ENCODE measurements around the gene APMAP.

Gene APMAP

DNA sequence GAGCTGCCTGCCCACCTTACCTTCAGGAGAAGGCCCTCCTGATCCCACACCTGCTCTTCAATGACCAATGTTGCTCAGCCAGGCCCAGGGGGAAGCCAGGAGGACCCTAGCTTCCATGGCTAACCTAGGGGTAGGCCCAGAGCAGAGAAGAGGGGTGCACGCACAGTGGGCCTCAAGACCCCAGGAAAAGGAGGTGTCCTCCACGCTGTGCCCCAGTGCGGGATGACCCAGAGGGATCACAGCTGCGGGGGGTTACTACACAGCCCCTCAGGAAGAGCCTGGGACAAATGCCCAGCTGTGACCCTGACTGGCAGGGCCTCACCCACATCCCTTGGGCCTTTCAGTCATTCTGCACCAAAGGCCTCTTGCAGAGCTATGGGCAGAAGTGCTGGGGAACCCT, 31.6 kb upstream of the APMAP start:
- no peak for DNase-seq (ENCODE audit: low read depth in 3 of 3)

DNA sequence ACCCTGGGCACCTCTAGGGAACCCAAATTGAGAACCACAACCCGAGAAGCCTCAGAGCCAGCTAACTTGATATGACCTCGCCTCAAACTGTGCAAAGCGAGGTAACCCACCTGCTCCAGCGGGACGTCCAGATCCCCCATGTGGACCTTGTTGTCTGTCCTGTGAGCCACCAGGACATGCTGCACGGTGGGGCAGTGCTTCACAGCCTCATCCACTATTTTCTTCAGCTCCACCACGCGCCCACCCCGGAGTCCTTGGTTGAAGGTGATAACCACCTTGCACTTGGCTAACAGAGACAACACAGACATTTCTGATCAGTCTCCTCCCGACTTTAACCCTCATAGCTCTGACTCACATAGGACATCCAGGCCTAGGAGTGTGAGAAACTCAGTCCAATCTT, 30.8 kb upstream of the APMAP start:
- DNase-seq (ENCODE audit: low read depth in 3 of 3), result no peak

DNA sequence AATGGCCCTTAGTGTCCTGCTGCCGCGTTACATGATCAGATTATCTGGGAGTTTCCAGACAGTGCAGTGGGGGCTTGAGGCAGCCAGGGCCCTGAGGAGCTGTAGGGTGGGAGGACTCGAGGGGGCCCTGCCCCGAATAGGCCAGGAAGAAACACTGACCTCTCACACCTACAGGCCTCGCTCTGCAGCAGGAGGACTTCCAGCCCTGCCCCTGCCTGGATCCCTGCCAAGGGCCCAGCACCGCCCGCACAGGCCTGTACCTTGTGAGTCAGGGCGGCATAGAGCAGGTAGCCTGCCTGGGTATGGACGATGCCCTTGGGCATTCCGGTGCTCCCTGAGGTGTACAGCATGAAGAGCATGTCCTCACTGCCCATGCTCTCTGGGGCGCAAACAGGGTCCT, 30.1 kb upstream of the APMAP start:
- no peak for DNase-seq (ENCODE audit: low read depth in 3 of 3)

DNA sequence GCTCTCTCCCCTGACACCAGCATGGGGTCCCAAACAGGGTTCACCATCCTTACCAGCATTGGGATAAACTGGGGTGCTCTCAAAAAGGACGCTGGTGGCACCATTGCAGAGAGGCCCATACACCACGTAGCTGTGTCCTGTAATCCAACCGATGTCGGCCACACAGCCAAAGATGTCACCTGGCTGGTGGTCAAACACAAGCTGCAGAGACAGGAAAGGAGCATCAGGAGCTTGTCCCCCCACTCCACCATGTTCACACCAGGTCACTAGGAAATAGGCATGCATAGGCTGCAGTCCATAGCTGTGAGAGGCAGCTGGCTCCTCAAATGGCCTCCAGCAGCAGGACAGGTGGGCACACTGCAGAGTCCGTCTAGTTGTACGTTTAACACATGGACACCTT, 28.8 kb upstream of the APMAP start:
- no peak for DNase-seq (ENCODE audit: low read depth in 3 of 3)

DNA sequence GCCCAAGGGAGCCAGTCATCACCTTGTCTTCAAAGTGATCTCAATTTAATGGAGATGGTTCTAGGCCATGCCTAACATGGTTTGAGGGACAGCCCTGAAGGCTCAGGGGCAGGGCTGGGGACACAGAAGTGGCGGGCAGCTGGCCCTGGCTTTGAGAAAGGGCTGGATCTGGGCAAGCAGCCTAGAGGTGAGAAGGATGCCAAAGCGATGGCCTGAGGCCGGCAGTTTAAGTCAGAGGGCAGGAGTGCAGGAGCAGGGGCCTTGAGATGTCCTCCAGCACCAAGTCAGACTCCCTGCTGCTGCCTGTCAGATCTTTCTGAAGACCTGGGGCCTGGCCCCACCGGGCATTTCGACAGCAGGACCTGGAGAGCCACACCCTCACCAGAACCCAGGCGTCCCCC, 28.4 kb upstream of the APMAP start:
- DNase-seq (ENCODE audit: low read depth in 3 of 3), result no peak

DNA sequence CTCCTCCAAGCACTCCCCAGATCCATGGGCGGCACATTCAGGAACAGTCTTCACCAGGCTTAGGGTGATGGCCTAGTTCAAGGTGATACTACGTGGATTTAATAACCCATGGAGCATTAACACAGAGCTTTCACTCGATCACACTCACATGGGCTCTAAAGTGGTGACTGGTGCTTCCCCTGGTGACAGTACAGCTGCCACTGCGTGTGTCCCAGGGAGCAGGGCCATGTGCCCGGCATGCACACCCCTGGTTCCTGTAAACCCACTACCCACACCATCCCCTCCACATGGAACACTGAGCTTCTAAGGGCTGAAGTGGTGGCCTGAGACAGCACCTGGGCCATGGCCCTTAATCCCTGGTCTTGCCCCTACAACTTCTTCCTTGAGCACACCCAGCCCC, 27.8 kb upstream of the APMAP start:
- no peak for DNase-seq (ENCODE audit: low read depth in 3 of 3)

DNA sequence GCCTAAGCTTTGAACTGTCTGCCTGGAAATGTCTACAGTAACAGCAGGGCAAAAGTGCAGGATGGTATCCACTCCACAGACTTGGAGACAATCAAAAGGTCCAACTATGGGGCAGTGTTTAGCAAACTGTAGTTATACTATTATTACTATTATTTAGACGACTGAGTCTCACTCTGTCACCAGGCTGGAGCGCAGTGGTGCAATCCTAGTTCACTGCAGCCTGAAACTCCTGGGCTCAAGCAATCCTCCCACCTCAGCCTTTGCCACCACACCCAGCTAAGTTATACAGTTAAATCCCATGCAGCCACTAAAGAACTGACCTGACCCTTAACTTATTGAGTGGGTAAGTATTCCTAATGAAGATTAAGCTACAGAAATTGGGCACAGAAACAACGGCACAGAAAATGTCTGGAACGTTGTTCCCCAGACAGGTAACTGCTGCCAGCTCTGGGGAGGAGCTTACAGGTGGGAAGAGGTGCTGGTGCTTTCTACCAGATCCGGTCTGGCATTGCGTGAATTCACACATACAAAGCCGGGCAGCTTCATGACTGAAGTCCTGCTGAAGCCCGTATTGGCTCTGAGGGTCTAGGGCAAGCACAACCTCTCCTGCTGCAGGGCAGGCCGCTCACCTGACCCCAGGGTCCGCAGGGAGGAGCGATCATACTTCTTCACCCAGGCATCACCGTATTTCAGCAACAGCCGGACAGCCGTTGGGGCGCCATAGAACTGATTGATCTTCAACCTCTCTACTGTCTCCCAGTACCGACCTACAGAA, 27.0 kb upstream of the APMAP start:
- DNase-seq (ENCODE audit: low read depth in 3 of 3), result no peak

DNA sequence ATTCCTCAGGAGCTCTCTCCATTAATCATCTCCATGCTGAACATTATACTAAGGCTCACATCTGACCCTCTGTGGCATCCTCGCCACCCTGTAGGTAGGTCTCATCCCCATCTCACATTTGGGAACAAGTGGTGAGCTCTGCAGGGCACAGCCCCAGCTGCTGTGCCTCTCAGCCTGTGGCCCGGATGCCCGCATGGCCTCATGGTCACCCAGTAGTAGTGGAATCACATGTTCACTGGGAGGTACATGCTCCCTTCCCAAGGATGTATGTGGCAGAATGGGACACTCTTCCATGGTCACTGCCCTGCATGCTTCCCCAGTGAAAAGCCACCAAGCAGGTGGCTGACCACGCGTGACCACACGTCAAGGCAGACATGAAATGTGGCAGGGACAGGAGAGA, 26.3 kb upstream of the APMAP start:
- no peak for DNase-seq (ENCODE audit: low read depth in 3 of 3)

DNA sequence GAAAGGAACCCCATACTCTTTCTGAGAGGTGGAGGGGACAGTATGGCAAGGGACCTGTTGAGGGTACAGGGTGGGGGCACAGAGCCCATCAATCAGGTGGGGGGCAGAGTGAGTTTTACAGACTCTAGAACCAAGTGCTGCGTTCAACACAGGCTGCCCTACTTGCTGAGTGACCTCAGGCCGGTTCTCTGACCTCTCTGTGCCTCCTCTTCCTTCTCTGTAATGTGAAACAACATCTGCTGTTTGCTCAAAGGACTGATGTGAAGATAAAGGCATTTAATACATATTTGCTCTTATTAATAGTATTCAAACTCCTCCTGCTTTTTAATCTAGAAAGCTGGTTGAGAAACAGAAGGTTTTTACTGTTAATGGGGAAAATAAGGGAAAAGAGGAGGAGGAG, 25.9 kb upstream of the APMAP start:
- DNase-seq (ENCODE audit: low read depth in 3 of 3), result no peak

DNA sequence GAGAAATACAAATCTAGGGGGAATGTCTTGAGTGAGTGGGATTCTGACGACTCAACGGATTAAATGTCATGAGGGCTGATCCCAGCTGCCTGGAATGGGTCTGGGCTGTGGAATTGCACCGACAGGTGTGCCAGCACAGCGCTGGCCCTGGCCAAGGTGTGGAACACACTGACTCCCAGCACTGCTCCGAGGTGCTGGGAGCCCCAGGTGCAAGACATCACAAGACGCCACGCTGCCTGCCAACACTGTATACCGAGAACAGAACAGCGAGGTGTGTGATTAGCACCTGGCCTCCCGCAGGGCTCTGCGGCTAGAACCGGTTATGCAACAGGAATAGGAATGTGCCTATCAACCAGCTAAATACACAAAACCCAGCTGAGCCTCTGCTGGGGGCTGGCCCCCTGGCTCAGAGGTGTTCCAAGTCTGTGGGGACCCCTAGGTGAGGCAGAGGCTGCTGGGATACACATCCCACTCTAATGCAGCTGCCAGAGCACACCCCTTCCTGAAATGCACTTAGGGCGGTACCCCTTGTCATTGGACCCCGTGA, 24.8 kb upstream of the APMAP start:
- DNase-seq (ENCODE audit: low read depth in 3 of 3), result no peak

DNA sequence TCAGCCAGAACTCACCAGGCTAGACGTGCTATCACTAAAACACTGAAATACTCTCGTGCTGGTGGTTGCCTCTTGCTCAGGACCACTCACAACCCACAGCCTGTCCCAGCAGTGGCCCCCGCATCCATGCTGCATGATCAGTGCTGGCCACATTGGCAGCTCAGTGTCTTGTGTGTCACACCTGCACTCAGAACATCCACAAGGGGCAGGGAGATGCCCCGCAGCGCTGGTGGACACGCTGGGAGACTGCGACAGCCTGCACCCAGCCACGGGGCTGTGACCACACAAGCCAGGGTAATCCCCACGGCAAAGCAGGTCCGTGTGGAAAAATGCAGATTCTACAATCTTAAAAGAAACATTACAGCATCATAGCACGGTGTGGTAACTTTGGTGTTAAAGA, 23.9 kb upstream of the APMAP start:
- no peak for DNase-seq (ENCODE audit: low read depth in 3 of 3)

DNA sequence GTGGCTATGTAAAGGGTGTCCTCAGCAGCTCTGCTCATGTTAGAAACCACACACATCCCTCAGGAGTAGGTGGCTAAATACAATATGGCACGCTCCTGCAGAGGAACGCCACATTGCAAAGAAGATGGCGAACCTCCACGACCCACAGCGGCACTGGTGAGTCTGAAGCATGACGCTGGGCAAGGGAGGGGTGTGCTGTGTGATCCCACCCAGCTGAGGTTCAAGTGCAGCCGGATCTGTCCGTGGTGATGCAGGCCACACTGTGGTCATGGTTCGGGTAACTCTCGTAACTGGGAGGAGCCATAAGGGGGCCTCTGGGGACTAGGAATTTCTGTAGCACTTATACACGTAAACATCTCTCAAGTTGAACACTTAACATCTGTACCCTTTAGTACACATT, 23.4 kb upstream of the APMAP start:
- no peak for DNase-seq (ENCODE audit: low read depth in 3 of 3)

DNA sequence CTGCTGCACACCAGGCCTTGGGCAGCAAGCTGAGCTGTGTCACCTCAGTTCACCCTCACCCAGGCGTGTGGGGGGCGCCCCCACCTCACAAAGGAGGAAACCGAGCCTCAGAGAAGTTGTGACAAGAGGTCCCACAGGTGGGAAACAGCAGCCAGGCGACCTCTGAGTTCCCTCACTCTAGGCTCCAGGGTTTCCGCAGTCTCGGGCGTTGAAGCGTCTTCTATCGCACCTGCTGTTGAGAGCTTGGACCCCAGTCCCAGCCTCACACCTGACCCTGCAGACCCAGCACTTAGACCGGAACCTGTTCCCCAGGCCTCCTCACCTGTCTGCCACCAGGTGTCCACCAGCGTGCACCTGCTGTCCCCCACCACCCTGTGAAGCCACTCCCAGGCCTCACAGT, 22.3 kb upstream of the APMAP start:
- DNase-seq (ENCODE audit: low read depth in 3 of 3), result no peak

DNA sequence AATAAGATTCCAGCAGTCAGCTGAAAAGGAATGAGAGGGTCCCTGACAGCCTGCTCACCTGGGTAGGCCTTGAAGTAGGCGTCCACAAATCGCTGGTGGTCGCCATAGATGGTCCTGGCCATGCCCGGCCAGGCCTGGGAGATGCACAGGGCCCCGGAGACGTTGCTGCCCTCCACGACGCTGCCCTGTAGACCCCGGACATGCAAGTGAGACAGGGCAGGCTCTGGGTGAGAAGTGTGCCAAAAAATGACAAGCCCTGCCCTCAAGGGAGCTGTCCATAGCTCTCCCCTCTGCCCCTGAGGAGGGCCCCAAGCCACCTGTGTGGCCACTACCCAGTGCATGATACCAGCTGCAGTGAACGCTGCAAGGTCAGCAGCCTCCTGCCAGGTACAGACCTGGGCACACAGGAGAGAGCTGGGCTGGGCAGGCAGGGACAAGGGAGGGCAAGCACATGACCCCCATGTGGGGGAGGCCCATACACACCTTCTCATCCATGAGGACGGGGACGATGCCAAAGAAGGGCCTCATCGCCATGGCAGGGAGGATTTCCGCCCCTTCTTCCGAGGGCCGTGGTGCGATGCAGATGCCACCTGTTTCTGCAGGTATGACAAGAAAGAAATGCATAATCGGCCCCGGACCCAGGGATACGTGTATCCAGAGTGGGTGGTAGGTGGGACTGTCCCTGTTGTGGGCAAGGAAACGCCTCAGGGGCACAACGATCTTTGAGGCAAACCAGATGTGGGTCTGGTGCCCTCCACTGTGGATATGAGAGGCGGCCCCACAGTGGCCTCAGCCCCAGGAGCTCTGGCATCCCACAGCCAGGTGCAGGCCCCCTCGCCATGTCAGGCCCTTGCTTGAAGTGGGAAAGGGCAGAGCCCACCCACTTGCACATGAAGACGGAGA, 21.2 kb upstream of the APMAP start:
- DNase-seq (ENCODE audit: low read depth in 3 of 3), result no peak

DNA sequence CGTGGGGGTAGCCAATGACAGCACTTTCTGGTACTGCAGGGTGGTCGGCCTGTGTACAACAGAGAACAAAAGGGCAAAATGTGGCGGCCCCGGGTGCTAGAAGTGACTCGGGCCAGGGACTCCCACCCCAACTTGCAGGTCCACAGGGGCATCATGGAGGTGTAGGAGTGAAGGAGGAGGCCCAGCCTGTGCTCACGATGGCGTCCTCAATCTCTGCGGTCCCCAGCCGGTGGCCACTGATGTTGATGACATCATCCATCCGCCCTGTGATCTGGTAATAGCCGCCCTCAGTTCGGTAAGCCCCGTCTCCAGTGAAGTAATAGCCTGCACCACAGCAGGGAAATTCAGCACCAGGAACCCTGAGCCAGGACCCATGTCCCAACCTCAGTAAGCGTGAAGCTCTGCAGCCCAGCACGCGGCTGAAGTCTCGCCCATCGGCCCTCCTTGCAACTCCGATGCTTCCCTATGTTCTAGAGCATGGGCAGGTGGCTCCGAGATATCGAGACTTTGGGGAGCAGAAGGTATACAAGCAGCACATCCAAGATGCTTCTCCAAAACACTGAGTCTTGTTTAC, 20.2 kb upstream of the APMAP start:
- no peak for DNase-seq (ENCODE audit: low read depth in 3 of 3)

DNA sequence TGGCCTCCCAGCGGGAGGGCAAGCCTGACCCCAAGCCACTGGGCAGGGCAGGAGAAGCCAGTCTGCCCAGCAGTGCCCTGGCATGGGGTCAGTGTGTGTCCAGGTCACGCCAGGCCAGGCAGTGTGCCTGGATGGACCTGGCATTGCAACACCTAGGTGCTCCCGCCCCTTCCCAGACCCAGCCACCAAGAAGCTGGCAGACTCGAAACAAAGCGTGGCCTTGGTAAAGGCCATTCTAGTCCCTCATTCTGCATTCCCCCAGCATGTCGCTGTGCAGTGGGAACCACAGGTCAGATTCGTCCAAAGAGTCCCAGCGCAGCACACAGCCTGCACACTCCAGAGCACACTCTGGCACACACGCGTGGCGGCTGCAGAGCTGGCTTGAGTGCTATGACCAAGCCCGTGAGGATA, 19.3 kb upstream of the APMAP start:
- no peak for DNase-seq (ENCODE audit: low read depth in 3 of 3)

DNA sequence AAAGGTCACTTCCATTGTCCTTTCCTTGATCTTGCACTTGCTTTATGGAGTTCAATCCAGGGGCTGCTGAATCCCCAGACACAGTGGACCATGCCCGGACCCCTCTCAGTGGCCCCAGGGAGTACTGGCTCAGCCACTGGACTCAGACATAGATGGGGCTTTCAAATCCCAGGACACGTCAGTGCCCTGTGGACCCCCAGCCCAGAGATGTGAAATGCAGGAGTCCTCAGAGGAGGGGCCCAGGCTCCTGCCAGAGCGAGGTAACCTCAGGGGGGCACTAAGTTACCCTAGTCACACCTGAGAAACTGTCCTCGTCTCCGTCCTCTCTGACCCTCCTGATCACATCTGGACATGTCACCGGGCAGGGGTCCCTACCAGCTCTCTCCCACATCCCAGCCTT, 18.7 kb upstream of the APMAP start:
- DNase-seq (ENCODE audit: low read depth in 3 of 3), result no peak

DNA sequence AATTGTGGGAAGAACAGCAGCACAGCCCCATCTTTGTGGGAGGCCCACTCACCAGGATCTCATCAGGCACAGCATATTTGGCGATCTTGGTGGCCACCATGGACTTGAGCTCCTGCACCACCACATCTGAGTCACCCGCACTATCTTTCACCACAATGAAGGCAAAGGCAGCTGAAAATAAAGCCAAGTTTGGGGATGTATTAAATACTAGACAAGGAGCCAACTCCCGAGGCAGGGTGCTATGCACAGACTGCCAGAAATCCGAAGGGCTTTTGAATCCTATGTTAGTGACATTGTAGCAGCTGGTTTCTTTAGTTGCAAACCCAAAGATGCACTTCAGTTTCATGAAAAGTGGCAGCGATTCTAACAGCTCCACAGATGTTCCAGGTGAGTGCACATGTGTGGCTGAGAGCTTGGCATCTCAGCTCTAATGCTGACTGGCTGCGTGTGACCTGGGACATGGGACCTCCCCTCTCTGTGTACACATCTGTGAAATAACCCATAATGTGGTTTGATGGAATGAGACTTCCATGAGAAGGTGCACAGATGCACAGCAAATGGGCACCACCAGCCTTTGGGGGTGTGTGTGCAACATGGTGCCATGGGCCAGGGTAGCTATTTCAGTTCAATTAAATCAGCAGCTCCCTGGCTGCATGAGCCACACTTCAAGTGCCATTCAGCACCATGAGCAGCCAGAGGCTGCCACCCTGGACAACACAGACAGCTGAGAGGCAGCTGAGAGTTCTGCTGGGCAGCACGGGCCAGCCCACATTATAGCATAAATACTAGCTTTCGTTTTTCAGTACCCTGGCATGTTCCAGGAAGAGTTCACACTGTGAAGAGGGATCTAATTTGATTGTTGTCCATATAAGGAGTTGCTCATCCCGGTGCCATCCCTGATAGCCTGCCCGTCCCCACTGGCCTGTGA, 16.9 kb upstream of the APMAP start:
- DNase-seq (ENCODE audit: low read depth in 3 of 3), result no peak

DNA sequence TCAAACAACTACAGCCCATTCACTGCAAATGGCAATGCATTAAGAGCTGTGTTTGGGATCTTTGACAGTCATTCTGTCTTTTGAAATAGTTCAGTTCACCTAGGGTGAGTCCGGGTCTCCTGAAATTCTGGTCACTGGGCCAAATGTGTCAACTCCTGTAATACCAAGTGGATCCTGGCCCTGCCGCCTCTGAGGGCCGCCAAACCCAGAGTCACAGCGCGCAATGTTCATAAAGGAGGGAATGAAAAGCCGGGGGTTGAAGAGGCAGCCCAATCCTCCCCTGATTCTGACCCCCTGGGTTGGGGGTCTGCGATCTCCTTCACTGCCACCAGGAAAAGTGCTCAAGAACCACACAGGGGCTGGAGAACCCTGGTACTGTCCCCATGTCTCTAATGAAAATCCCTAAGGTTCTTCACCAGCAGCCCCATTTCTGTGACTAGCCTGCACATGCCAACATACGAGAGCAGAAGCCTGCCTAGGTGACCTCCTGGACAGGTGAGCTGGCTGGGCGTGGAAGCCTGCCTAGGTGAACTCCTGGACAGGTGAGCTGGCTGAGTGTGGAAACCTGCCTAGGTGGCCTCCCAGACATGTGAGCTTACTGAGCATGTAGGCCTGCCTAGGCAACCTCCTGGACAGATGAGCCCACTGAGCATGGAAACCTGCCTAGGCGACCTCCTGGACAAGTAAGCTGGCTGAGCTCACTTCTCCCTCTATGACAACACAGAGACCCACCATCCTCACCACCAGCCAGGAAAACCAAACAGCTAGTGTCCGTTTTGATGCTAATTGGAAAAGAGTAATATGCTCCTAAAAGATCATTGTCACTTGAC, 16.1 kb upstream of the APMAP start:
- DNase-seq (ENCODE audit: low read depth in 3 of 3), result no peak

DNA sequence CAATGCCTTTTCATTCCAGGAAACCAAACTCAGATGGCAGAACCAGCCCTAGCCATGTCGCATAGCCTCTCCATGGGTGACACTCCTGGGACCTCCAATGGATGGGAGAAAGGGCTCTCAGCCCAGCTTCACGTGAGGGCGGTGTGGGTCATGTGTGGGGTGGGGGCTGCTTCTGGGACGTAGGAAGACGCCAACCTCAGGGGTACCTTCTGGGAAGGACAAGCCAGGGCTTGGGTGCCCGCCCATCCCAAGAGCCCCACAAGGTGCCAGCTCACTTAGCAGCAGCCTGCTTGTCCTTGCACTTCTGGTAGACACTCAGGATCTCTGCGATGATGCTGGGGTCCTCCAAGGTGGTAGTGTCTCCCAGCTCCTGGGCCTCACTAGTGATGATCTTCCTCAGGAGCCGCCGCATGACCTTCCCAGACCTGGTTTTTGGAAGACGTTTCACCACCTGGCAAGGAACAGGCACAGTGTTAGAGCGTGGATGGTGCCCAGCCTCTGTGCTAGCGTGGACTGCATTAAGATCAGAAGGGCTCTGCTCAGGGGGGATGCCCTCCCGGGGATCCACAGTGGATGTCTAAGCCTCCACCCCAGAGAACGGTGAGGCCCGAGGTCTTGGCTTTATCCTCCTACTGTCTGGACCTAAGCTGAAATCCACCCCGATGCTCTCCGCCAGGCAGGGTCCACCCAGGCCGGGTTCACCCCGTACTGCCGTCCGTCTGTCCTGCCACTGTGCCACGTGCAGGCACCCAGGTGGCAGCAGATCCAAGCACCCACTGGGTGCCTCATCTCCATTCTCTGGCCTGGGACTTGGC, 15.1 kb upstream of the APMAP start:
- no peak for DNase-seq (ENCODE audit: low read depth in 3 of 3)
